Fibroblast of lung (primary cell): ENCODE results near the gene ARFGAP1. TPM values are rescaled to one million over a fixed set of nuclear protein-coding genes. Genes with fewer than 3 reads are reported as not detected.

ENCODE experiments used
- DNase-seq, 2 donors: peaks; one replicate each; pipeline versions ENCODE4 v3.0.0 to v3.0.0-alpha.2; 2010; ENCODE audit warnings: low read depth in 2 of 2
- H2AFZ ChIP-seq: 2 replicates; pipeline ENCODE4 v1.5.1; 2012; ENCODE audit warnings: low read length, control low read depth, inconsistent platforms
- H3K27ac ChIP-seq: 2 replicates; pipeline ENCODE4 v1.5.1; 2011; ENCODE audit warnings: low read length, control low read depth; ENCODE audit not compliant: insufficient read depth
- H3K27me3 ChIP-seq: 2 replicates; pipeline ENCODE4 v1.5.1; 2011; ENCODE audit warnings: mild to moderate bottlenecking, low read length; ENCODE audit not compliant: control insufficient read depth, insufficient read depth
- H3K36me3 ChIP-seq: 2 replicates; pipeline ENCODE4 v1.5.1; 2011; ENCODE audit warnings: low read length; ENCODE audit not compliant: control insufficient read depth, insufficient read depth
- H3K4me1 ChIP-seq: 2 replicates; pipeline ENCODE4 v1.5.1; 2011; ENCODE audit warnings: low read length; ENCODE audit not compliant: control insufficient read depth, insufficient read depth; ENCODE audit errors: extremely low read depth
- H3K4me2 ChIP-seq: 2 replicates; pipeline ENCODE4 v1.5.1; 2011; ENCODE audit warnings: low read length, control low read depth; ENCODE audit not compliant: insufficient read depth; ENCODE audit errors: extremely low read depth
- H3K4me3 ChIP-seq, 4 experiments: fragments of 200-600 bp in 1 of 4; sonication (generic) in 1 of 4; replicated peaks in 1 of 4; 2 replicates each; pipeline ENCODE4 v1.5.1; 2011 to 2016; ENCODE audit warnings: low read length in 4 of 4, low read depth in 3 of 4, mild to moderate bottlenecking in 3 of 4, control low read depth in 2 of 4, inconsistent platforms in 1 of 4, mixed read lengths in 1 of 4; ENCODE audit not compliant: insufficient read depth in 1 of 4; ENCODE audit errors: control extremely low read depth in 1 of 4
- H3K79me2 ChIP-seq: 2 replicates; pipeline ENCODE4 v1.5.1; 2012; ENCODE audit warnings: mild to moderate bottlenecking, low read length, inconsistent platforms; ENCODE audit not compliant: control insufficient read depth, insufficient read depth
- H3K9ac ChIP-seq: 2 replicates; pipeline ENCODE4 v1.5.1; 2011; ENCODE audit warnings: mild to moderate bottlenecking, low read length, control low read depth; ENCODE audit not compliant: insufficient read depth
- H3K9me3 ChIP-seq: 2 replicates; pipeline ENCODE4 v1.5.1; 2012; ENCODE audit warnings: low read depth, low read length; ENCODE audit not compliant: control insufficient read depth, insufficient read depth
- H4K20me1 ChIP-seq: 2 replicates; pipeline ENCODE4 v1.5.1; 2011; ENCODE audit warnings: low read length; ENCODE audit not compliant: control insufficient read depth, insufficient read depth; ENCODE audit errors: extremely low read depth
- EZH2 ChIP-seq: IDR thresholded peaks from 2 replicates; pipeline ENCODE4 v1.5.1; 2012; ENCODE audit warnings: low read length, control low read depth, mild to moderate bottlenecking; ENCODE audit errors: missing control alignments
- polyA plus RNA-seq, 2 donors: library from polyadenylated mRNA; depleted of rRNA in 1 of 2; stranded (reverse) in 1 of 2; unstranded in 1 of 2; fragments of >200 nt; gene quantifications; 2 replicates each; pipeline ENCODE4 v1.2.1, GENCODE V29; 2011 to 2012; ENCODE audit warnings: missing spikeins in 1 of 2
- total RNA-seq: library from RNA; depleted of rRNA; stranded (reverse); fragments of >200 nt; gene quantifications from 2 replicates; pipeline ENCODE4 v1.2.1, GENCODE V29; 2014
- TF ChIP-seq, protein P1 (sequence below), 2 donors: IDR thresholded peaks in 1 of 2; conservative IDR thresholded peaks in 1 of 2; 1 replicate in 1 of 2; 2 replicates in 1 of 2; pipeline ENCODE4 v1.5.1; 2011 to 2012; ENCODE audit warnings: low read length in 2 of 2, control low read depth in 1 of 2, inconsistent platforms in 1 of 2, low read depth in 1 of 2, mild to moderate bottlenecking in 1 of 2

The ARFGAP1 gene
- total and polyA plus RNA-seq, 2 donors (not counting 1 experiment from before 2014, with no cell fraction given), result 37.6 to 42.9 TPM

DNA sequence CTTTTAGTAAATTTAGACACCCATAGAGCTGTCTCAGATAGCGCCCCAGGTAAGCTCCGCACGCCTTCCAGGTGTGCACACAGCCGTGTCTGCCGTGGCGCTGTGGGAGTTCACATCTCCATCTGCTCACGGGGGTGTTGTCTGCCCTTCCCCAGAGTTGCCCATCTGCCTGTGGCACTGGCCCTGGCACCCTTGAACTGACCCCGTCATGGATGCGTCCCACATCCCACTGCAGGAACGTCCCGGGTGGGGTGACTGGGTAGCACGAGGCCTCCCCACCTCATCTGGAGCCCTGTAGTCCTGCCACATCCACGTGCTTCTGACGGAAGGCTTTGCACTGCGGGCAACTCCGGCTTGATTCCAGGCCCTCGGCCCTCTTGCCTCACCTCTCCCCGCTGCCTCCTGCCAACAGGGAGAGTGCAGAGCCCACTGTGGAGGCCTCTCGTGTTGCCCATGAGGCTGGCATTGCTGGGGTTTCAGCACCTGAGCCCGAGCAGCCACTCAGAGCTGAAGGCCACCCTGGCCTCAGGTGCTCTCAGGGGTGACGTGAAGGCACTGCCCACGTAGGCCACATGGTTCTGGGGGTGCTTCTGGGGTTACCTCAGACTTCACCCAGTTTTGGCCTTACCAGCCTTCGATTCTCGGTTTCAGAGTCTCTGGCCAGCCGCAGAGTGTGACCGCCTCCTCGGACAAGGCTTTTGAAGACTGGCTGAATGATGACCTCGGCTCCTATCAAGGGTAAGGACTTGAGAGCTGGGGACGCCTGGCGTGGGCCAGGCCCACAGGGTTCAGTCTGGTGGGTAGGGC lies 5.1 kb downstream of the ARFGAP1 start:
- Histone ChIP-seq H3K9ac (no peak overlapping the region), H3K4me1 (peaks cover 6% of the 10 kb centered on the region), H3K4me3 (no peak overlapping the region), H2AFZ (no peak overlapping the region), H3K4me2 (no peak overlapping the region), H3K36me3 (peaks cover 35% of the 10 kb centered on the region), H3K27me3 (no peaks in the 10 kb centered on the region), H3K9me3 (no peaks in the 10 kb centered on the region), H3K79me2 (peaks cover 53% of the 10 kb centered on the region), H4K20me1 (no peaks in the 10 kb centered on the region), H3K27ac (no peak overlapping the region)
- no peak for TF ChIP-seq EZH2
- TF ChIP-seq, protein P1, sequence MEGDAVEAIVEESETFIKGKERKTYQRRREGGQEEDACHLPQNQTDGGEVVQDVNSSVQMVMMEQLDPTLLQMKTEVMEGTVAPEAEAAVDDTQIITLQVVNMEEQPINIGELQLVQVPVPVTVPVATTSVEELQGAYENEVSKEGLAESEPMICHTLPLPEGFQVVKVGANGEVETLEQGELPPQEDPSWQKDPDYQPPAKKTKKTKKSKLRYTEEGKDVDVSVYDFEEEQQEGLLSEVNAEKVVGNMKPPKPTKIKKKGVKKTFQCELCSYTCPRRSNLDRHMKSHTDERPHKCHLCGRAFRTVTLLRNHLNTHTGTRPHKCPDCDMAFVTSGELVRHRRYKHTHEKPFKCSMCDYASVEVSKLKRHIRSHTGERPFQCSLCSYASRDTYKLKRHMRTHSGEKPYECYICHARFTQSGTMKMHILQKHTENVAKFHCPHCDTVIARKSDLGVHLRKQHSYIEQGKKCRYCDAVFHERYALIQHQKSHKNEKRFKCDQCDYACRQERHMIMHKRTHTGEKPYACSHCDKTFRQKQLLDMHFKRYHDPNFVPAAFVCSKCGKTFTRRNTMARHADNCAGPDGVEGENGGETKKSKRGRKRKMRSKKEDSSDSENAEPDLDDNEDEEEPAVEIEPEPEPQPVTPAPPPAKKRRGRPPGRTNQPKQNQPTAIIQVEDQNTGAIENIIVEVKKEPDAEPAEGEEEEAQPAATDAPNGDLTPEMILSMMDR (conservative IDR thresholded peaks at IDR 0.05 in 1 of 2, IDR thresholded peaks at IDR 0.05 in 1 of 2; ENCODE audit: low read depth in 1 of 2, low read length in 2 of 2), result no peak
- DNase-seq, result no peak

DNA sequence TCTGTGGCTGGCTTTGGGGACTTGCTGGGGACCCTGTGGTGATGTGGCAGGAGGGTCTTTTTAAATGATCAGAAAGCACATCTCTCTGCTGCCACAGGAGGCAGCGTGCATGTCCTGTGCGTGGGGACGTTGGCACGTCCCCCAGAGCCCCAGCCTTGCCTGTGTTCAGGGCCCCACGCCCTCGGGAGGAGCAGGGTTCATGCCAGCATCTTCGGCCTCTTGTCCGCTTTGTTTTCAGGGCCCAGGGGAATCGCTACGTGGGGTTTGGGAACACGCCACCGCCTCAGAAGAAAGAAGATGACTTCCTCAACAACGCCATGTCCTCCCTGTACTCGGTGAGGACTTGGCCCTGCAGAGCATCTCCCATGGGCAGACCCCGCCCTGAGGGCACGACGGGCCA lies 6.0 kb downstream of the ARFGAP1 start:
- TF ChIP-seq, protein P1 (conservative IDR thresholded peaks at IDR 0.05 in 1 of 2, IDR thresholded peaks at IDR 0.05 in 1 of 2; ENCODE audit: low read depth in 1 of 2, low read length in 2 of 2), result no peak
- TF ChIP-seq EZH2, result no peak
- no peak overlapping the region for H3K4me2 ChIP-seq
- no peaks in the 10 kb centered on the region for H4K20me1 ChIP-seq
- H3K79me2 ChIP-seq, result peaks cover 43% of the 10 kb centered on the region
- H3K27ac ChIP-seq, result no peak overlapping the region
- H3K9ac ChIP-seq, result no peak overlapping the region
- no peak for DNase-seq
- H3K27me3 ChIP-seq, result no peaks in the 10 kb centered on the region
- H3K4me3 ChIP-seq, result no peak overlapping the region
- no peaks in the 10 kb centered on the region for H3K9me3 ChIP-seq
- peaks cover 41% of the 10 kb centered on the region for H3K36me3 ChIP-seq
- peaks cover 6% of the 10 kb centered on the region for H3K4me1 ChIP-seq
- H2AFZ ChIP-seq, result no peak overlapping the region

DNA sequence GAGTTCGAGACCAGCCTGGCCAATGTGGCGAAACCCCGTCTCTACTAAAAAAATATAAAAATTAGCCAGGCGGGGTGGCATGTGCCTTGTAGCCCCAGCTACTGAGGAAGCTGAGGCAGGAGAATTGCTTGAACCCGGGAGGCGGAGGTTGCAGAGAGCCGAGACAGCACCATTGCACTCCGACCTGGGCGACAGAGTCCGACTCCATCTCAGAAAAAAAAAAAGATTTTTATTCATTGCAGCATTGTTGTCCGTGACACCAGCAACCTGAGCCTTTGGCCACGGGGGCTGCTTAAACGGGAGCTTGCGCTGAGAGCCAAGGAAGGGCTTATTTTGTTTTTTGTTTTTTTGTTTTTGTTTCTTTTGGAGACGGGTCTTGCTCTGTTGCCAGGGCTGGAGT lies 7.3 kb downstream of the ARFGAP1 start:
- no peak for DNase-seq
- TF ChIP-seq, protein P1 (conservative IDR thresholded peaks at IDR 0.05 in 1 of 2, IDR thresholded peaks at IDR 0.05 in 1 of 2; ENCODE audit: low read depth in 1 of 2, low read length in 2 of 2), result no peak
- TF ChIP-seq EZH2, result no peak
- Histone ChIP-seq H3K79me2 (peaks cover 30% of the 10 kb centered on the region), H3K4me3 (no peak overlapping the region), H4K20me1 (no peaks in the 10 kb centered on the region), H3K9me3 (no peaks in the 10 kb centered on the region), H3K36me3 (peaks cover 44% of the 10 kb centered on the region), H3K27me3 (no peaks in the 10 kb centered on the region), H3K9ac (no peak overlapping the region), H3K27ac (no peak overlapping the region), H2AFZ (no peak overlapping the region), H3K4me1 (no peaks in the 10 kb centered on the region), H3K4me2 (no peak overlapping the region)
